Neural cell (in vitro differentiated cells): ENCODE measurements around the gene IFNA14. TPM values are rescaled to one million over a fixed set of nuclear protein-coding genes. Genes with fewer than 3 reads are reported as not detected.

Experiments used
- H2AFZ ChIP-seq: fragments of 200-600, 300-800 bp; sonication (generic), shearing (Covaris generic); 2 replicates; pipeline ENCODE4 v1.6.0; 2014; ENCODE audit warnings: low read depth, mild to moderate bottlenecking, antibody characterized with exemption, low read length, moderate library complexity
- H3F3A ChIP-seq: fragments of 200-600 bp; shearing (Covaris generic); 2 replicates; pipeline ENCODE4 v1.6.1; 2016; ENCODE audit warnings: mild to moderate bottlenecking, moderate library complexity, mixed read lengths, antibody characterized with exemption, low read length; ENCODE audit not compliant: insufficient read depth, poor library complexity, severe bottlenecking
- H3K27ac ChIP-seq: fragments of 200-600, 300-800 bp; sonication (generic), shearing (Covaris generic); 2 replicates; pipeline ENCODE4 v1.5.1; 2014; ENCODE audit warnings: mild to moderate bottlenecking, low read length, moderate library complexity
- H3K27me3 ChIP-seq: fragments of 300-800, 200-600 bp; sonication (generic), shearing (Covaris generic); 2 replicates; pipeline ENCODE4 v1.6.0; 2014; ENCODE audit warnings: mild to moderate bottlenecking, low read depth, low read length, moderate library complexity; ENCODE audit not compliant: insufficient read depth
- H3K36me3 ChIP-seq: fragments of 300-800, 200-600 bp; sonication (generic), shearing (Covaris generic); 2 replicates; pipeline ENCODE4 v1.5.1; 2014; ENCODE audit warnings: mild to moderate bottlenecking, antibody characterized with exemption, low read length, moderate library complexity; ENCODE audit not compliant: insufficient read depth
- H3K4me2 ChIP-seq: fragments of 300-800, 200-600 bp; sonication (generic), shearing (Covaris generic); 2 replicates; pipeline ENCODE4 v1.6.0; 2014; ENCODE audit warnings: mild to moderate bottlenecking, low read length
- H3K4me3 ChIP-seq: fragments of 300-800, 200-600 bp; sonication (generic), shearing (Covaris generic); 2 replicates; pipeline ENCODE4 v1.5.1; 2014; ENCODE audit warnings: mild to moderate bottlenecking, low read length, moderate library complexity
- H3K79me2 ChIP-seq: fragments of 200-600 bp; shearing (Covaris generic); replicated peaks from 2 replicates; pipeline ENCODE4 v1.6.0; 2014; ENCODE audit warnings: mild to moderate bottlenecking, low read length, moderate library complexity; ENCODE audit not compliant: insufficient read depth
- H3K9ac ChIP-seq: fragments of 300-800, 200-600 bp; sonication (generic), shearing (Covaris generic); 2 replicates; pipeline ENCODE4 v1.6.1; 2016; ENCODE audit warnings: mild to moderate bottlenecking, low read length, mixed read lengths
- H3K9me2 ChIP-seq: fragments of 200-600 bp; shearing (Covaris generic); 2 replicates; pipeline ENCODE4 v1.6.1; 2016; ENCODE audit warnings: mild to moderate bottlenecking, low read length, mixed read lengths; ENCODE audit not compliant: insufficient read depth
- H3K9me3 ChIP-seq: fragments of 200-600, 300-800 bp; sonication (generic), shearing (Covaris generic); 2 replicates; pipeline ENCODE4 v1.6.1; 2016; ENCODE audit warnings: mild to moderate bottlenecking, mixed run types, low read length, moderate library complexity, mixed read lengths
- H4K20me1 ChIP-seq: fragments of 200-600 bp; shearing (Covaris generic); 2 replicates; pipeline ENCODE4 v1.6.1; 2016; ENCODE audit warnings: mild to moderate bottlenecking, mixed run types; ENCODE audit not compliant: insufficient read depth
- CTCF ChIP-seq: fragments of 450-650 bp; IDR thresholded peaks from 2 replicates; pipeline ENCODE4 v1.5.1; 2014; ENCODE audit warnings: antibody characterized with exemption, mild to moderate bottlenecking, moderate library complexity; ENCODE audit not compliant: poor library complexity, severe bottlenecking
- EP300 ChIP-seq: fragments of 450-650 bp; conservative IDR thresholded peaks from 2 replicates; pipeline ENCODE4 v1.6.1; 2014; ENCODE audit warnings: antibody characterized with exemption, mild to moderate bottlenecking, moderate library complexity; ENCODE audit not compliant: poor library complexity, severe bottlenecking
- EZH2 ChIP-seq: fragments of 200-600, 300-800 bp; shearing (Covaris generic), sonication (generic); IDR thresholded peaks from 2 replicates; pipeline ENCODE4 v1.6.1; 2014; ENCODE audit warnings: antibody characterized with exemption, low read length, borderline replicate concordance, mild to moderate bottlenecking; ENCODE audit not compliant: insufficient read depth, poor library complexity, severe bottlenecking
- MXI1 ChIP-seq: fragments of 450-650 bp; conservative IDR thresholded peaks from 2 replicates; pipeline ENCODE4 v1.6.1; 2014; ENCODE audit warnings: antibody characterized with exemption, mild to moderate bottlenecking; ENCODE audit not compliant: poor library complexity, severe bottlenecking
- POLR2AphosphoS5 ChIP-seq: IDR thresholded peaks from 2 replicates; pipeline ENCODE4 v1.6.1; 2012
- RAD21 ChIP-seq: fragments of 450-650 bp; conservative IDR thresholded peaks from 2 replicates; pipeline ENCODE4 v1.6.1; 2014; ENCODE audit warnings: antibody characterized with exemption, mild to moderate bottlenecking, moderate library complexity
- REST ChIP-seq: IDR thresholded peaks from 2 replicates; pipeline ENCODE4 v1.6.1; 2012; ENCODE audit warnings: borderline replicate concordance
- SMC3 ChIP-seq: fragments of 450-650 bp; conservative IDR thresholded peaks from 2 replicates; pipeline ENCODE4 v1.6.1; 2014; ENCODE audit warnings: antibody characterized with exemption, mild to moderate bottlenecking, moderate library complexity; ENCODE audit not compliant: poor library complexity
- TAF1 ChIP-seq: IDR thresholded peaks from 2 replicates; pipeline ENCODE4 v1.6.1; 2012; ENCODE audit warnings: low read depth
- polyA minus RNA-seq: library from RNA; depleted of rRNA, polyadenylated mRNA; stranded (reverse); fragments of >200 nt; gene quantifications from 2 replicates; pipeline ENCODE4 v1.2.3, GENCODE V29; 2014
- polyA plus RNA-seq: library from polyadenylated mRNA; depleted of rRNA; stranded (reverse); fragments of >200 nt; gene quantifications from 2 replicates; pipeline ENCODE4 v1.2.3, GENCODE V29; 2014

The IFNA14 gene
- not detected in 2 replicates for polyA plus RNA-seq
- not detected in 2 replicates for polyA minus RNA-seq

GRCh38 chr9:21239911-21240310, at the start of gene IFNA14:
TSS of gene IFNA14 (minus strand) at chr9:21240005. CDS start at chr9:21239935, 70 bp downstream.
- H4K20me1 ChIP-seq, result no peaks in the 10 kb centered on the region
- no peaks in the 10 kb centered on the region for H3K27me3 ChIP-seq
- H3K9me2 ChIP-seq, result no peaks in the 10 kb centered on the region
- no peak within 1 kb of the TSS for H3K27ac ChIP-seq
- H3K79me2 ChIP-seq, result no peaks in the 10 kb centered on the region
- H2AFZ ChIP-seq, result no peak within 1 kb of the TSS
- TF ChIP-seq REST, result no peak
- TF ChIP-seq EP300, result no peak
- no peak for TF ChIP-seq SMC3
- no peak for TF ChIP-seq POLR2AphosphoS5
- TF ChIP-seq MXI1, result no peak
- TF ChIP-seq RAD21, result no peak
- TF ChIP-seq TAF1, result no peak
- no peak for TF ChIP-seq CTCF
- TF ChIP-seq EZH2, result no peak
- H3K9me3 ChIP-seq, result no peaks in the 10 kb centered on the region
- no peak within 1 kb of the TSS for H3K9ac ChIP-seq
- H3K4me2 ChIP-seq, result no peak within 1 kb of the TSS
- no peaks in the 10 kb centered on the region for H3K36me3 ChIP-seq
- H3K4me3 ChIP-seq, result no peak within 1 kb of the TSS
- no peaks in the 10 kb centered on the region for H3F3A ChIP-seq

- Histone ChIP-seq H3K79me2 (no peaks in the 10 kb centered on the region), H3K27me3 (no peaks in the 10 kb centered on the region), H3K36me3 (no peaks in the 10 kb centered on the region), H3K9me3 (no peaks in the 10 kb centered on the region), H3F3A (no peaks in the 10 kb centered on the region), H2AFZ (no peak overlapping the region), H3K4me3 (peak overlapping the region; percentile 22), H4K20me1 (no peaks in the 10 kb centered on the region), H3K9ac (peak overlapping the region; percentile 7), H3K27ac (peak overlapping the region; percentile 75), H3K9me2 (no peaks in the 10 kb centered on the region), H3K4me2 (no peak overlapping the region)
- TF ChIP-seq CTCF, result no peak
- TF ChIP-seq MXI1, result no peak
- TF ChIP-seq POLR2AphosphoS5, result no peak
- TF ChIP-seq RAD21, result no peak
- TF ChIP-seq EP300, result no peak
- no peak for TF ChIP-seq REST
- TF ChIP-seq SMC3, result no peak
- TF ChIP-seq EZH2, result no peak
- TF ChIP-seq TAF1, result no peak
Measured at GRCh38 chr9:21287280-21287679, 47.5 kb upstream of the IFNA14 start.
